LNCaP clone FGC (cell line): ENCODE measurements around the gene MED25.

Experiments used
- DNase-seq: peaks from one replicate; pipeline ENCODE4 v3.0.0-alpha.2; 2011; ENCODE audit warnings: low read depth
- H3K4me3 ChIP-seq: 2 replicates; pipeline ENCODE4 v1.5.1; 2011; ENCODE audit warnings: mild to moderate bottlenecking, low read depth, low read length, control low read depth
- TF ChIP-seq, protein P1 (sequence below): IDR thresholded peaks from 2 replicates; pipeline ENCODE4 v1.5.1; 2012; ENCODE audit warnings: mild to moderate bottlenecking; ENCODE audit not compliant: control insufficient read depth, insufficient read depth; ENCODE audit errors: extremely low read depth

Gene MED25

DNA sequence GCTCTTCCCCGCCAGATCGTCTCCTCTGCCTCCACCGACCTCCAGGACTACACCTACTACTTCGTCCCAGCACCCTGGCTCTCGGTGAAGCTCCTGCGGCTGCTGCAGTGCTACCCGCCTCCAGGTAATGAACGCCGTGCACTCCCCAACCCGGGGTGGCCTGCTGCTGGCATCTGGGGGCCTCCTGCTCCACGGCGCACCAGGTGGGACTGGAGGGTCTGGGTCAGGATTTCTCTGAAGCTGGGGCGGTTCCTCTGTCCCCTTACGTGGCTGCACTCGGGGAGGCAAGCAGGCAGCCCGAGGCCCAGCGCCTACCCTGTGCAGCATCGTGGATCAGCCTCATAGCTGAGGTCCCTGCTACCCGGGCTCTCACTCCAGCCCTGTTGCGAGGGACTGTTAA, 22.5 kb upstream of the MED25 start:
- H3K4me3 ChIP-seq: no peak overlapping the region
- no peak for DNase-seq
- TF ChIP-seq, protein P1, sequence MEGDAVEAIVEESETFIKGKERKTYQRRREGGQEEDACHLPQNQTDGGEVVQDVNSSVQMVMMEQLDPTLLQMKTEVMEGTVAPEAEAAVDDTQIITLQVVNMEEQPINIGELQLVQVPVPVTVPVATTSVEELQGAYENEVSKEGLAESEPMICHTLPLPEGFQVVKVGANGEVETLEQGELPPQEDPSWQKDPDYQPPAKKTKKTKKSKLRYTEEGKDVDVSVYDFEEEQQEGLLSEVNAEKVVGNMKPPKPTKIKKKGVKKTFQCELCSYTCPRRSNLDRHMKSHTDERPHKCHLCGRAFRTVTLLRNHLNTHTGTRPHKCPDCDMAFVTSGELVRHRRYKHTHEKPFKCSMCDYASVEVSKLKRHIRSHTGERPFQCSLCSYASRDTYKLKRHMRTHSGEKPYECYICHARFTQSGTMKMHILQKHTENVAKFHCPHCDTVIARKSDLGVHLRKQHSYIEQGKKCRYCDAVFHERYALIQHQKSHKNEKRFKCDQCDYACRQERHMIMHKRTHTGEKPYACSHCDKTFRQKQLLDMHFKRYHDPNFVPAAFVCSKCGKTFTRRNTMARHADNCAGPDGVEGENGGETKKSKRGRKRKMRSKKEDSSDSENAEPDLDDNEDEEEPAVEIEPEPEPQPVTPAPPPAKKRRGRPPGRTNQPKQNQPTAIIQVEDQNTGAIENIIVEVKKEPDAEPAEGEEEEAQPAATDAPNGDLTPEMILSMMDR: no peak

DNA sequence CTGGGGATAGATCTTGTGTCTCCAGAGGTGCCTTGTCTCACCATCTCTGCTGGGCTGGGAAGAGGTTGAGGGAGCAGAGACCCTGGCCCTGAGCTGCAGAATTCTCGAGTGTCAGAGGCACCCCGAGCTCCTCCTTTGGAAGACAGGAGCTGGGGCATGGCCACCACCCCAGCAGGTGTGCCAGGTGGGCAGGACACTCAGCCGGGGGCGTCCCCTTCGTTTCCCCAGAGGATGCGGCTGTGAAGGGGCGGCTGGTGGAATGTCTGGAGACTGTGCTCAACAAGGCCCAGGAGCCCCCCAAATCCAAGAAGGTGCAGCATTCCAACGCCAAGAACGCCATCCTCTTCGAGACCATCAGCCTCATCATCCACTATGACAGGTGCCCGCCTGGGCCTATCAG, 19.5 kb upstream of the MED25 start:
- no peak overlapping the region for H3K4me3 ChIP-seq
- DNase-seq: no peak
- TF ChIP-seq, protein P1: no peak

DNA sequence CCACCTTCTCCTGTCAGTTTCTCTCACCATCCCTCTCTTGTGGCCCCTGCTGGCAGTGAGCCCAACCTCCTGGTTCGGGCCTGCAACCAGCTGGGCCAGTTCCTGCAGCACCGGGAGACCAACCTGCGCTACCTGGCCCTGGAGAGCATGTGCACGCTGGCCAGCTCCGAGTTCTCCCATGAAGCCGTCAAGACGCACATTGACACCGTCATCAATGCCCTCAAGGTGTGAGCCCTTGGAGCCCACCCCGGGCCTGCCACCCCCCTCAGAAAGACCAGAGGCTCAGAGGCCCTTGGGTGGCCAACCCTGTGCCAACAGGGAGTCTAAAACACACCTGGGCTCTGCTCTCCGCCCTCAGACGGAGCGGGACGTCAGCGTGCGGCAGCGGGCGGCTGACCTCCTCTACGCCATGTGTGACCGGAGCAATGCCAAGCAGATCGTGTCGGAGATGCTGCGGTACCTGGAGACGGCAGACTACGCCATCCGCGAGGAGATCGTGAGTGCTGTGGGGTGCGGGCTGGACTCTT, 18.8 kb upstream of the MED25 start:
- no peak overlapping the region for H3K4me3 ChIP-seq
- TF ChIP-seq, protein P1: no peak

DNA sequence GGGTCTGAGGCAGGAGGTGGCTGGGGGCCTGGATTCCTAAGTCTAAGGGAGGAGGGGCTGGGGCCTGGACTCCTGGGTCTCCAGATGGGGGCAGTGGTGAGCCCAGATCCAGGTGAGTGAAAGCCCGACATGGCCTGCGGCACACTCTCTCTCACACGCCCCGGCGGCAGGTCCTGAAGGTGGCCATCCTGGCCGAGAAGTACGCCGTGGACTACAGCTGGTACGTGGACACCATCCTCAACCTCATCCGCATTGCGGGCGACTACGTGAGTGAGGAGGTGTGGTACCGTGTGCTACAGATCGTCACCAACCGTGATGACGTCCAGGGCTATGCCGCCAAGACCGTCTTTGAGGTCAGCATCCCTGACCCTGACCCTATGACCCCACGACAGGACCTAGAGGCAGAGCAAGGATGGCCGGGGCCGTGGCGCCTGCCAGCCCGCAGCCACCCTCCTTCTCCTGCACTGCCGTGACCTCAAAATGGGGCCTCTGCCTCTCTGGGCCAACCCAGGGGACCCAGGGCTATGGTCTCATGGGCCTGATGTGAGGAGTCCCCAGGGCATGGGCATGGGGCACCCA, 18.2 kb upstream of the MED25 start:
- H3K4me3 ChIP-seq: no peak overlapping the region
- DNase-seq: no peak
- TF ChIP-seq, protein P1: 0 out of 2 replicates have a peak, but pooled peaks have one; percentile 7

More for the DNA sequence above, 18.8 kb upstream of the MED25 start:
- no peak for DNase-seq

DNA sequence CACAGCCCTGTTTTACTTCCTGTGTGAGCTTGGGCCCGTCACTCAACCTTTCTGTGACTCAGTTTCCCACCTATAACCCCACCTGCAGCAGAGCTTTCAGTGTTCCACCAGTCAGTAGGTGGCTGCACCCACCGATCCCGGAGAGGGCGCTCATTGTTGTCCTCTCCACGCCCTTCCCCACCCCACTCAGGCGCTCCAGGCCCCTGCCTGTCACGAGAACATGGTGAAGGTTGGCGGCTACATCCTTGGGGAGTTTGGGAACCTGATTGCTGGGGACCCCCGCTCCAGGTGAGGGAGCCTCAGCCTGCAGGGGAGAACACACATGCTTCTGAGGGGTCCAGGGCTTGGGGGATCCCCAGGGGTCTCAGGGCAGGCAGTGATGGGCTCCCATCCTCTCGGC, 17.3 kb upstream of the MED25 start:
- TF ChIP-seq, protein P1: no peak
- no peak for DNase-seq
- no peak overlapping the region for H3K4me3 ChIP-seq

DNA sequence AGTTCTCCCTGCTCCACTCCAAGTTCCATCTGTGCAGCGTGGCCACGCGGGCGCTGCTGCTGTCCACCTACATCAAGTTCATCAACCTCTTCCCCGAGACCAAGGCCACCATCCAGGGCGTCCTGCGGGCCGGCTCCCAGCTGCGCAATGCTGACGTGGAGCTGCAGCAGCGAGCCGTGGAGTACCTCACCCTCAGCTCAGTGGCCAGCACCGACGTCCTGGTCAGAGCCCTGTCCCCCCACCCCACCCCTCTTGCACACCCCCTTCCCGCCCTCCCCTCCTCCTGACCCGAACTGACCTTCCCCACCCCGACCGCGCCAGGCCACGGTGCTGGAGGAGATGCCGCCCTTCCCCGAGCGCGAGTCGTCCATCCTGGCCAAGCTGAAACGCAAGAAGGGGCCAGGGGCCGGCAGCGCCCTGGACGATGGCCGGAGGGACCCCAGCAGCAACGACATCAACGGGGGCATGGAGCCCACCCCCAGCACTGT, 16.6 kb upstream of the MED25 start:
- TF ChIP-seq, protein P1: no peak
- no peak overlapping the region for H3K4me3 ChIP-seq
- no peak for DNase-seq
